Neural progenitor cell (in vitro differentiated cells): ENCODE measurements around the gene HCK. TPM values are rescaled to one million over a fixed set of nuclear protein-coding genes. Genes with fewer than 3 reads are reported as not detected.

Experiments used
- DNase-seq: peaks from one replicate; pipeline ENCODE4 v3.0.0-alpha.2; 2016; ENCODE audit warnings: low spot score
- H2AFZ ChIP-seq: fragments of 200-600 bp; sonication (generic); replicated peaks from 2 replicates; pipeline ENCODE4 v1.6.1; 2016; ENCODE audit warnings: antibody characterized with exemption
- H3F3A ChIP-seq: fragments of 200-600 bp; sonication (generic); 2 replicates; pipeline ENCODE4 v1.6.1; 2016; ENCODE audit warnings: antibody characterized with exemption, low read depth
- H3K27ac ChIP-seq: fragments of 200-600 bp; sonication (generic); 2 replicates; pipeline ENCODE4 v1.5.1; 2016; ENCODE audit warnings: mild to moderate bottlenecking
- H3K27me3 ChIP-seq: fragments of 200-600 bp; sonication (generic); 2 replicates; pipeline ENCODE4 v1.6.1; 2016; ENCODE audit warnings: mild to moderate bottlenecking, moderate library complexity
- H3K36me3 ChIP-seq: fragments of 200-600 bp; sonication (generic); 2 replicates; pipeline ENCODE4 v1.5.1; 2016
- H3K4me1 ChIP-seq: fragments of 200-600 bp; sonication (generic); 2 replicates; pipeline ENCODE4 v1.6.1; 2016; ENCODE audit warnings: mixed run types
- H3K4me2 ChIP-seq: fragments of 200-600 bp; sonication (generic); 2 replicates; pipeline ENCODE4 v1.6.1; 2016
- H3K4me3 ChIP-seq: fragments of 200-600 bp; sonication (generic); 2 replicates; pipeline ENCODE4 v1.5.1; 2016
- H3K79me2 ChIP-seq: fragments of 200-600 bp; sonication (generic); 2 replicates; pipeline ENCODE4 v1.6.1; 2016; ENCODE audit warnings: low read depth
- H3K9ac ChIP-seq: fragments of 200-600 bp; sonication (generic); 2 replicates; pipeline ENCODE4 v1.6.1; 2016
- H3K9me3 ChIP-seq: fragments of 200-600 bp; sonication (generic); 2 replicates; pipeline ENCODE4 v1.5.1; 2016; ENCODE audit warnings: low read depth
- H4K20me1 ChIP-seq: fragments of 200-600 bp; sonication (generic); 2 replicates; pipeline ENCODE4 v1.6.1; 2016; ENCODE audit warnings: low read depth
- H3K27ac Mint-ChIP-seq: 3 replicates; pipeline ENCODE4 v1.8.0; 2021; ENCODE audit warnings: mixed read lengths
- H3K27me3 Mint-ChIP-seq: 2 replicates; pipeline ENCODE4 v1.8.0; 2022; ENCODE audit warnings: low read depth, mild to moderate bottlenecking, inconsistent platforms, moderate library complexity, mixed read lengths; ENCODE audit not compliant: insufficient read depth
- H3K36me3 Mint-ChIP-seq: 3 replicates; pipeline ENCODE4 v1.8.0; 2021; ENCODE audit warnings: mixed read lengths
- H3K4me1 Mint-ChIP-seq: 3 replicates; pipeline ENCODE4 v1.8.0; 2021; ENCODE audit warnings: mixed read lengths
- H3K4me3 Mint-ChIP-seq: 3 replicates; pipeline ENCODE4 v1.8.0; 2021; ENCODE audit warnings: mild to moderate bottlenecking, moderate library complexity, mixed read lengths
- H3K9me3 Mint-ChIP-seq: 3 replicates; pipeline ENCODE4 v1.8.0; 2020; ENCODE audit warnings: mixed read lengths
- EZH2 ChIP-seq: fragments of 200-600 bp; sonication (generic); IDR thresholded peaks from 2 replicates; pipeline ENCODE4 v1.6.1; 2017; ENCODE audit warnings: antibody characterized with exemption, mild to moderate bottlenecking, moderate library complexity
- EZH2phosphoT487 ChIP-seq: fragments of 200-600 bp; sonication (generic); IDR thresholded peaks from 2 replicates; pipeline ENCODE4 v1.6.1; 2017; ENCODE audit warnings: antibody characterized with exemption
- total RNA-seq: library from RNA; depleted of rRNA; stranded (reverse); fragments of >200 nt; gene quantifications from 2 replicates; pipeline ENCODE4 v1.2.3, GENCODE V29; 2015; ENCODE audit warnings: low replicate concordance
- TF ChIP-seq, protein P1 (sequence below): fragments of 200-600 bp; sonication (generic); IDR thresholded peaks from 2 replicates; pipeline ENCODE4 v1.5.1; 2017; ENCODE audit warnings: antibody characterized with exemption, mild to moderate bottlenecking

Gene HCK
- total RNA-seq, 1 donor from 2014 or later, result not detected

DNA sequence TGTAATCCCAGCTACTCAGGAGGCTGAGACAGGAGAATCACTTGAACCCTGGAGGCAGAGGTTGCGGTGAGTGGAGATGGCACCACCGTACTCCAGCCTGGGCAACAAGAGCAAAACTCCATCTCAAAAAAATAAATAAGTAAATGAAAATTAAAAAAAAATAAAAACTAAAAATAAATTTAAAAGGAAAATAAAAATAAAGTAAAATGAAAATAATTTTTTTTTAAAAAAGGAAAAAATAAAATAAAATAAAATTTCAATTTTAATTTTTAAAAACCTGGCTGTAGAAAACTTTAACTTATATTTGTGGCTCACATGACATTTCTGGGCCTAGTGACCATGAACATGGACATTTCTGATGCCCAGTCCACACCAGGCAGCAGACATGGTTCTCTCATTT lies 16.1 kb downstream of the HCK start:
- Mint-ChIP-seq H3K36me3 (no peaks in the 10 kb centered on the region), H3K27ac (no peak overlapping the region), H3K4me3 (no peak overlapping the region), H3K9me3 (no peaks in the 10 kb centered on the region), H3K27me3 (peaks cover 5% of the 10 kb centered on the region), H3K4me1 (peaks cover 10% of the 10 kb centered on the region)
- Histone ChIP-seq H3K27me3 (no peaks in the 10 kb centered on the region), H3K4me1 (peaks cover 13% of the 10 kb centered on the region), H3K9me3 (no peaks in the 10 kb centered on the region), H3K79me2 (no peaks in the 10 kb centered on the region), H3F3A (peaks cover 4% of the 10 kb centered on the region), H3K27ac (no peak overlapping the region), H3K4me2 (no peak overlapping the region), H3K36me3 (no peaks in the 10 kb centered on the region), H4K20me1 (no peaks in the 10 kb centered on the region), H2AFZ (no peak overlapping the region), H3K4me3 (no peak overlapping the region), H3K9ac (no peak overlapping the region)
- TF ChIP-seq, protein P1, sequence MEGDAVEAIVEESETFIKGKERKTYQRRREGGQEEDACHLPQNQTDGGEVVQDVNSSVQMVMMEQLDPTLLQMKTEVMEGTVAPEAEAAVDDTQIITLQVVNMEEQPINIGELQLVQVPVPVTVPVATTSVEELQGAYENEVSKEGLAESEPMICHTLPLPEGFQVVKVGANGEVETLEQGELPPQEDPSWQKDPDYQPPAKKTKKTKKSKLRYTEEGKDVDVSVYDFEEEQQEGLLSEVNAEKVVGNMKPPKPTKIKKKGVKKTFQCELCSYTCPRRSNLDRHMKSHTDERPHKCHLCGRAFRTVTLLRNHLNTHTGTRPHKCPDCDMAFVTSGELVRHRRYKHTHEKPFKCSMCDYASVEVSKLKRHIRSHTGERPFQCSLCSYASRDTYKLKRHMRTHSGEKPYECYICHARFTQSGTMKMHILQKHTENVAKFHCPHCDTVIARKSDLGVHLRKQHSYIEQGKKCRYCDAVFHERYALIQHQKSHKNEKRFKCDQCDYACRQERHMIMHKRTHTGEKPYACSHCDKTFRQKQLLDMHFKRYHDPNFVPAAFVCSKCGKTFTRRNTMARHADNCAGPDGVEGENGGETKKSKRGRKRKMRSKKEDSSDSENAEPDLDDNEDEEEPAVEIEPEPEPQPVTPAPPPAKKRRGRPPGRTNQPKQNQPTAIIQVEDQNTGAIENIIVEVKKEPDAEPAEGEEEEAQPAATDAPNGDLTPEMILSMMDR, result no peak
- TF ChIP-seq EZH2 (no peak), EZH2phosphoT487 (no peak)
- DNase-seq, result no peak

DNA sequence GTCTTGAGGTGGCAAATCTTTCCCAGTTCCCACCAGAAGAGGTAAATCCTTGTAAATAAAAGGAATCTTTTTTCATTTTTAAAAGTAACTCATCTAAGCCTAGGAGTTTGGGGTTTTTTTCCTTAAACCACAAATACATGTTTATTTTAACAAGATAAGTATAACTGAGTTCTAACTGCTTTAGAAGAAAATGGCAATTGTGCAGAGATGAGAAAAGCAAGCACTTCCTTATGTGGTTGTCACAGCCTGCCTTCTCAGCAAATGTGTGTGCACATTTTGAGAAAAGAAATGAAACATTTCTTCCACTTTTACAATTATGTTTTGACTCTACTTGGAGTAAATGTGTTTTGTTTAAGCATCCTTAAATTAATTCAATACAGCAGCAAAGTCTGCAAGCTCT lies 17.7 kb downstream of the HCK start:
- no peak overlapping the region for H3K9ac ChIP-seq
- Mint-ChIP-seq H3K9me3 (no peaks in the 10 kb centered on the region), H3K36me3 (no peaks in the 10 kb centered on the region), H3K4me3 (no peak overlapping the region), H3K4me1 (peaks cover 11% of the 10 kb centered on the region), H3K27ac (no peak overlapping the region), H3K27me3 (peaks cover 5% of the 10 kb centered on the region)
- no peak overlapping the region for H3K27ac ChIP-seq
- no peaks in the 10 kb centered on the region for H3K36me3 ChIP-seq
- H2AFZ ChIP-seq, result no peak overlapping the region
- no peak overlapping the region for H3K4me3 ChIP-seq
- no peak for DNase-seq
- no peaks in the 10 kb centered on the region for H3K9me3 ChIP-seq
- H3K79me2 ChIP-seq, result no peaks in the 10 kb centered on the region
- H4K20me1 ChIP-seq, result no peaks in the 10 kb centered on the region
- no peak overlapping the region for H3K4me2 ChIP-seq
- no peaks in the 10 kb centered on the region for H3K27me3 ChIP-seq
- H3K4me1 ChIP-seq, result peaks cover 13% of the 10 kb centered on the region
- peaks cover 4% of the 10 kb centered on the region for H3F3A ChIP-seq
- TF ChIP-seq, protein P1, result no peak
- TF ChIP-seq EZH2phosphoT487, result no peak

DNA sequence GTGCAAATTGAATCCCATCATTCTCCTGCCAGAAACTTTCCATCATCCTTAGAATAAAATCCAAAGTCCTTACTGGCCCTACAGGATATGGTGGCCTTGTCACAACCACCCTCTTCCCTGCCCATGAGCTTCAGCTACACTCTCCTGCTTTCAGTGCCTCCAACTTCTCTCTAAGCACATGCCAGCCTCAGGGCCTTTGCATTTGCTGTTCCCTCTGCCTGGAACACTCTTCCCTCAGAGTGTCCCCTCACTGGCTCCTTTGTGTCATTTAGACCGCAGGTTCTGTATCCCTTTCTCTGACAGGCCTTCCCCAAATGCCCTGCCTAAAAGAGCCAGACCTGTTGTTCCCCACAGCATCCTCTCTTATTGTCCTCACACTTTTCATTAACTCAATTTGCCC lies 18.2 kb downstream of the HCK start:
- Histone ChIP-seq H3K27me3 (no peaks in the 10 kb centered on the region), H3K9ac (no peak overlapping the region), H4K20me1 (no peaks in the 10 kb centered on the region), H3K4me3 (no peak overlapping the region), H3K36me3 (no peaks in the 10 kb centered on the region), H3K27ac (no peak overlapping the region), H3K4me1 (peaks cover 13% of the 10 kb centered on the region), H3F3A (peaks cover 4% of the 10 kb centered on the region), H3K9me3 (no peaks in the 10 kb centered on the region), H3K79me2 (no peaks in the 10 kb centered on the region), H3K4me2 (no peak overlapping the region), H2AFZ (peak overlapping the region; percentile 41)
- no peak for TF ChIP-seq EZH2phosphoT487
- TF ChIP-seq, protein P1, result no peak
- TF ChIP-seq EZH2, result no peak
- Mint-ChIP-seq H3K27ac (no peak overlapping the region), H3K27me3 (peaks cover 5% of the 10 kb centered on the region), H3K36me3 (no peaks in the 10 kb centered on the region), H3K4me1 (peaks cover 11% of the 10 kb centered on the region), H3K9me3 (no peaks in the 10 kb centered on the region), H3K4me3 (no peak overlapping the region)
- DNase-seq, result no peak
